IMR-90 (cell line): ENCODE data around the gene PCDH12.

Experiments
- BHLHE40 ChIP-seq: fragments of 150-350 bp; IDR thresholded peaks from 2 replicates; pipeline ENCODE4 v1.6.1; 2016; ENCODE audit warnings: mild to moderate bottlenecking, low read depth, low read length
- CEBPB ChIP-seq: IDR thresholded peaks from 2 replicates; pipeline ENCODE4 v1.6.1; 2012; ENCODE audit warnings: low read depth, low read length, improper control_type of control experiment
- CTCF ChIP-seq: conservative IDR thresholded peaks from 2 replicates; pipeline ENCODE4 v1.5.1; 2012; ENCODE audit warnings: mild to moderate bottlenecking, low read depth, low read length, improper control_type of control experiment
- MAFK ChIP-seq: IDR thresholded peaks from 2 replicates; pipeline ENCODE4 v1.6.1; 2012; ENCODE audit warnings: low read depth, low read length, improper control_type of control experiment
- MAZ ChIP-seq: IDR thresholded peaks from 2 replicates; pipeline ENCODE4 v1.6.1; 2012; ENCODE audit warnings: low read depth, mild to moderate bottlenecking, low read length, improper control_type of control experiment, moderate library complexity, borderline replicate concordance
- MXI1 ChIP-seq: IDR thresholded peaks from 2 replicates; pipeline ENCODE4 v1.6.1; 2012; ENCODE audit warnings: low read depth, mild to moderate bottlenecking, low read length, moderate library complexity, borderline replicate concordance
- POLR2A ChIP-seq: IDR thresholded peaks from 2 replicates; pipeline ENCODE4 v1.6.1; 2012; ENCODE audit warnings: mild to moderate bottlenecking, low read depth, low read length
- RCOR1 ChIP-seq: IDR thresholded peaks from 2 replicates; pipeline ENCODE4 v1.6.1; 2012; ENCODE audit warnings: mild to moderate bottlenecking, low read length, improper control_type of control experiment; ENCODE audit not compliant: insufficient replicate concordance
- SMC3 ChIP-seq: fragments of 150-350 bp; IDR thresholded peaks from 2 replicates; pipeline ENCODE4 v1.6.1; 2016; ENCODE audit warnings: low read depth, mild to moderate bottlenecking, antibody characterized with exemption, low read length, moderate library complexity
- TF ChIP-seq, protein P1 (sequence below): fragments of 150-350 bp; IDR thresholded peaks from 2 replicates; pipeline ENCODE4 v1.6.1; 2017; ENCODE audit warnings: mild to moderate bottlenecking, antibody characterized with exemption, low read length, low read depth

DNA sequence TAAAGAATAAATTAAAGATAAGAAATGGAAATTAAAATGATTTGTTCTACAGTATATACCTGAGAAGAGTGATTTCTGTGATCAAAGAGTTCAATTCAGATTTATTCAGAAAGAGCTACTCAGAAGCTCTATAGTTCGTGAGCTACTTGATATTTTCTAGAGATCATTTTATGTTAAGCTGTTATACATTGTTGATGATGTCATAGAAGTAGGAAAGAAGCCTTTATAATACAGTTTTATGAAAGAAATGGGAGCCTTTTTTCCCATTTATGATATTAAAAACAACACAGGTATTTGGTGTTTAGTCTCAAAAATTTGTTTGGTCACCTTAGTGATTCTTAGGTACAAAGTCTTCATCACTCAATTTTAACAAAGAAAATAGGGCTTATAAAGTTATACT is 31.7 kb upstream of the PCDH12 start:
- TF ChIP-seq CTCF (no peak), MXI1 (no peak), SMC3 (no peak), POLR2A (no peak), RCOR1 (no peak), MAFK (no peak), CEBPB (no peak), BHLHE40 (no peak), MAZ (no peak)
- TF ChIP-seq, protein P1, sequence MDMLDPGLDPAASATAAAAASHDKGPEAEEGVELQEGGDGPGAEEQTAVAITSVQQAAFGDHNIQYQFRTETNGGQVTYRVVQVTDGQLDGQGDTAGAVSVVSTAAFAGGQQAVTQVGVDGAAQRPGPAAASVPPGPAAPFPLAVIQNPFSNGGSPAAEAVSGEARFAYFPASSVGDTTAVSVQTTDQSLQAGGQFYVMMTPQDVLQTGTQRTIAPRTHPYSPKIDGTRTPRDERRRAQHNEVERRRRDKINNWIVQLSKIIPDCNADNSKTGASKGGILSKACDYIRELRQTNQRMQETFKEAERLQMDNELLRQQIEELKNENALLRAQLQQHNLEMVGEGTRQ: no peak
